Activated T-cell treated with anti-CD3 and anti-CD28 coated beads, Interleukin-2, amount 50 U/mL, for 72 hours (primary cell): ENCODE measurements around the gene H6PD. TPM values are rescaled to one million over a fixed set of nuclear protein-coding genes. Genes with fewer than 3 reads are reported as not detected.

Source experiments
- ATAC-seq, 2 donors: fragments of 150-1000 bp; cut with Tn5 transposase; replicated peaks in 1 of 2; 2 replicates each; pipeline ENCODE4 v1.10.0; 2021; ENCODE audit warnings: moderate library complexity in 2 of 2, mild to moderate bottlenecking in 1 of 2
- DNase-seq, 2 donors: peaks; one replicate each; pipeline ENCODE4 v3.0.0; 2021 to 2022; ENCODE audit warnings: mixed read lengths in 1 of 2
- H3K27ac Mint-ChIP-seq: one replicate; pipeline ENCODE4 v1.8.0; 2022; ENCODE audit warnings: mild to moderate bottlenecking, moderate library complexity, mixed read lengths
- H3K27me3 Mint-ChIP-seq: one replicate; pipeline ENCODE4 v1.8.0; 2022; ENCODE audit warnings: low read depth, mixed read lengths
- H3K36me3 Mint-ChIP-seq, 2 donors: one replicate each; pipeline ENCODE4 v1.8.0; 2022; ENCODE audit warnings: mixed read lengths in 2 of 2, mild to moderate bottlenecking in 1 of 2; ENCODE audit not compliant: insufficient read depth in 2 of 2
- H3K4me1 Mint-ChIP-seq: one replicate; pipeline ENCODE4 v1.8.0; 2022; ENCODE audit warnings: low read depth, mixed read lengths
- H3K4me3 Mint-ChIP-seq, 2 donors: one replicate each; pipeline ENCODE4 v1.8.0; 2022; ENCODE audit warnings: mild to moderate bottlenecking in 2 of 2, mixed read lengths in 2 of 2, moderate library complexity in 2 of 2
- H3K9me3 Mint-ChIP-seq, 2 donors: one replicate each; pipeline ENCODE4 v1.8.0; 2022; ENCODE audit warnings: mixed read lengths in 2 of 2
- total RNA-seq, 2 donors: library from RNA; stranded (reverse); gene quantifications; one replicate each; pipeline ENCODE4 v1.2.3, GENCODE V29; 2022

Gene H6PD
- total RNA-seq, 2 donors from 2014 or later = 20.2 to 21.0 TPM

GRCh38 chr1:9311029-9311428 is 76.5 kb downstream of the H6PD start:
- Mint-ChIP-seq H3K36me3 (no peaks in the 10 kb centered on the region), H3K9me3 (no peaks in the 10 kb centered on the region), H3K4me1 (peaks cover 38% of the 10 kb centered on the region), H3K27me3 (no peaks in the 10 kb centered on the region), H3K27ac (no peak overlapping the region), H3K4me3 (no peak overlapping the region)
- DNase-seq (no peak), ATAC-seq (no peak)

GRCh38 chr1:9311479-9311878 is 76.9 kb downstream of the H6PD start:
- Mint-ChIP-seq H3K36me3 (no peaks in the 10 kb centered on the region), H3K4me1 (peaks cover 38% of the 10 kb centered on the region), H3K27ac (no peak overlapping the region), H3K27me3 (no peaks in the 10 kb centered on the region), H3K9me3 (no peaks in the 10 kb centered on the region), H3K4me3 (no peak overlapping the region)
- DNase-seq = no peak
- no peak for ATAC-seq

DNA sequence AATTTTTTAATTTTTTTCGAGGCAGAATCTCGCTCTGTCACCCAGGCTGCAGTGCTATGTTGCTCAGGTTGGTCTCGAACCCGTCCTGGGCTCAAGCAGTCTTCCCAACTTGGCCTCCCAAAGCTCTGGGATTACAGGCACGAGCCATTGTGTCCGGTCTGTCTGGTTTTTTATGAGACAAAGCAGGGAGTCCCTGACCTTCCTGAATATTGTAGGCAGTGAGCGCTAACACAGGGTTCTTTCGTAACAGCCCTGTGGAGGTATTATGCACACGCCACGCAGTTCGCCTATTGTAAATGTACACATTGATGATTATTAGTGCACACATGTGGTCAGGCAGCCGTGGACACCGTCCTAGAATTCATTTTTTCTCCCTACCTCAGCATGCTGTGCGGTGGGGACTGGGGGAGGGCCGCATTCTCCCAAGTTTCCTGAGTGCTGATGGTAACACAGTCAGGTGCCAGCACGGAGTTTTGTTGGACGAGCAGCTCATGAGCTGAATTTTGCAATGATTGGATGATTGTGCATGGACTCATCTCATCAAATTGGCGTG is 77.7 kb downstream of the H6PD start:
- no peaks in the 10 kb centered on the region for H3K36me3 Mint-ChIP-seq
- DNase-seq (no peak), ATAC-seq (no peak)
- peaks cover 45% of the 10 kb centered on the region for H3K4me1 Mint-ChIP-seq
- H3K4me3 Mint-ChIP-seq = no peak overlapping the region
- H3K9me3 Mint-ChIP-seq = no peaks in the 10 kb centered on the region
- no peaks in the 10 kb centered on the region for H3K27me3 Mint-ChIP-seq
- H3K27ac Mint-ChIP-seq = no peak overlapping the region

DNA sequence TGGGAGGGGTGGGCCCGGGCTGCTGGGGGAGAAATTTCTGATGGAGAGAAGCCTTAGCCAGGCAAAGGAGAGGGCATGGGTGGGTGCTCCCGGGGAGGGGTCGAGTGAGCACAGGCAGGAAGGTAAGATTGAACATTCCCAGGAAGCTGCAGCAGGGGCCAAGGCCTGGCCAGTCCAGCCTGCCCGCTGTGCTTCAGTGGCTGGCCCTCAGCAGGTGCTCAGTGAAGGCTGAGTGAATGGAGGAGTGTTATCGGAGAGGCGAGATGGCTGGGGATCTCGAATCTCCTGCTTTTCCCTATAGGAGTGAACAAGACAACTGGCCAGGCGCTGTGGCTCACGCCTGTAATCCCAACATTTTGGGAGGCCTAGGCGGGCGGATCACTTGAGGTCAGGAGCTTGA is 79.0 kb downstream of the H6PD start:
- Mint-ChIP-seq H3K27me3 (no peaks in the 10 kb centered on the region), H3K27ac (no peak overlapping the region), H3K4me1 (peaks cover 58% of the 10 kb centered on the region), H3K9me3 (no peaks in the 10 kb centered on the region), H3K4me3 (no peak overlapping the region), H3K36me3 (no peaks in the 10 kb centered on the region)
- no peak for ATAC-seq
- no peak for DNase-seq

DNA sequence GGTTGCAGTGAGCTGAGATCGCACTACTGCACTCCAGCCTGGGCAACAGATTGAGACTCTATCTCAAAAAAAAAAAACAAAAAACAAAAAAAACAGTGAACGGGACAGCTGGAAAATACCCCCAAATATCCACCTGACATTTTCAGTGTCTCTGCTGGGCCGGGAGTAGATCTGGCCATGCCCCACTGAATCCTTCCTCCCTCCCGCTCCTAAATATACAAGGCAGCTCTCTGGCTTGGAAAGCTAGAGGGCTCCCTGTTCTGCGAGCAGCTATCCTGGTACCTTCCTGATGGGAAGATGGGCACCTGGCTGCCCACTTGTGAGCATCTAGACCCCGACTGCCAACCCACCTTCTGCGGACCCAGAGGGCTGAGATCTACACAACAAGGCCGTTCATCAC is 79.5 kb downstream of the H6PD start:
- peaks cover 53% of the 10 kb centered on the region for H3K4me1 Mint-ChIP-seq
- H3K4me3 Mint-ChIP-seq = peak overlapping the region in 1 of 2 donors; percentile 78
- peak overlapping the region; percentile 93 for H3K27ac Mint-ChIP-seq
- no peak for DNase-seq
- no peak for ATAC-seq
- H3K9me3 Mint-ChIP-seq = no peaks in the 10 kb centered on the region
- no peaks in the 10 kb centered on the region for H3K27me3 Mint-ChIP-seq
- H3K36me3 Mint-ChIP-seq = no peaks in the 10 kb centered on the region

DNA sequence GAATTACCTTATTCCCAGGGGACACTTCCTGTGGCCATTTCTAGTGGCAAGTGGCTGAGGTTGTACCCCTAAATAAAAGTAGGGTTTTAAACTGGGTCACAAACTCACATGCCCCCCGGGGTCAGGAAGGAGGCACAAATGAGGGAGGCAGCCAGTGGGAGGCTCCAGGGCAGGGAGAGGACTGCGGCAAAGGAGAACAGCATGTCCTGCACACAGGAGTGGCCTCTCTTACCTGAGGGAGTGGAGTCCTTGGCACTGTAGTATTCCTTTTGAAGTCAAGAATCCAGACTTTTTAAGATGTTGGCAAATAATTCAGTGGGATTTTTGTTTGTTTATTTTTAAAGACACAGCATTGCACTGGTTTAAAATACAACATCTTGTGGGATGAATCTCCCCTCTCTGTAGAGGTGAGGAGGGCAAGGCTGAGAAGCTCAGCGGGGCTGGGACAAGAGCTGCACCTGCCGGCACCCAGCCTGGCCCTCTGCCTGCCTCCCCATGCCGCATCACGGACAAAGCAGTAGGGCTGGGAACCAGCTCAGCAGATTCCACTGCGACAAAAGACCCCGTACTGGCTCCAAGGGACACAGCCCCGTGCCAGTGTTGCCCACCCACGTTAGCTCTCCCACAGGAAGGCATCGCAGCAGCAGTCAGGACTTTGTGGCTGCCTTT is 80.3 kb downstream of the H6PD start:
- H3K9me3 Mint-ChIP-seq = no peaks in the 10 kb centered on the region
- ATAC-seq = peak in 1 of 2 donors; percentile 3
- peak overlapping the region; percentile 93 for H3K27ac Mint-ChIP-seq
- H3K4me1 Mint-ChIP-seq = peaks cover 53% of the 10 kb centered on the region
- H3K4me3 Mint-ChIP-seq = peak overlapping the region; percentile 78 to 80
- no peaks in the 10 kb centered on the region for H3K27me3 Mint-ChIP-seq
- no peak for DNase-seq
- no peaks in the 10 kb centered on the region for H3K36me3 Mint-ChIP-seq

- Mint-ChIP-seq H3K27me3 (no peaks in the 10 kb centered on the region), H3K4me1 (peaks cover 54% of the 10 kb centered on the region), H3K36me3 (no peaks in the 10 kb centered on the region), H3K4me3 (peak overlapping the region; percentile 78 to 80), H3K9me3 (no peaks in the 10 kb centered on the region), H3K27ac (peak overlapping the region; percentile 93)
- DNase-seq = peak; percentile 77 to 86
- peak; percentile 85 to 88 for ATAC-seq
Observed at GRCh38 chr1:9315411-9316079, 81.0 kb downstream of the H6PD start.

GRCh38 chr1:9316080-9316444 is 81.5 kb downstream of the H6PD start:
- Mint-ChIP-seq H3K4me3 (peak overlapping the region; percentile 78 to 80), H3K27ac (no peak overlapping the region), H3K36me3 (no peaks in the 10 kb centered on the region), H3K27me3 (no peaks in the 10 kb centered on the region), H3K4me1 (peaks cover 59% of the 10 kb centered on the region), H3K9me3 (no peaks in the 10 kb centered on the region)
- ATAC-seq = peak; percentile 46 to 57
- peak; percentile 55 to 64 for DNase-seq

DNA sequence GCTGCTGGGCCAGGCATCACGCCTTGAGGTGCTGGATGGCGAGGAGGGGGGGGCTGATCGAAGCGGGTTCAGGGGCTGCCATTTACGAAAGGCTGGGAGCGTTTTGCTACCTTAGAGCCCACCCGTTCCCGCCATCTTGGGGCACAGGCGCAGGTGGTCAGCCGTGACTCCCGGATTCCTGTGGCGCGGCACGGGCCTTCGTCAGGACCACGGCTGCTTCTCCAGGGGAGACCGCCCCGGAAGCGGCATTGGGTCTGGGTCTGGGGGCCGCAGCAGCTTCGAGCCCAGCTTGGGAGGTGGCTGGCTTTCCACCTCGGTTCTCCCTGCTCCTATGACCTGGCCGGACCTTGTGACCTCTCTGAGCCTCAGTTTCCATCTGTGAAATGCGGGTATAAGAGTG is 81.9 kb downstream of the H6PD start:
- no peaks in the 10 kb centered on the region for H3K27me3 Mint-ChIP-seq
- peak overlapping the region; percentile 78 to 80 for H3K4me3 Mint-ChIP-seq
- peak overlapping the region; percentile 46 for H3K27ac Mint-ChIP-seq
- no peaks in the 10 kb centered on the region for H3K36me3 Mint-ChIP-seq
- peaks cover 63% of the 10 kb centered on the region for H3K4me1 Mint-ChIP-seq
- no peaks in the 10 kb centered on the region for H3K9me3 Mint-ChIP-seq
- ATAC-seq = no peak
- DNase-seq = no peak

GRCh38 chr1:9317072-9317471 is 82.5 kb downstream of the H6PD start:
- H3K27me3 Mint-ChIP-seq = no peaks in the 10 kb centered on the region
- DNase-seq (no peak), ATAC-seq (no peak)
- peak overlapping the region; percentile 46 for H3K27ac Mint-ChIP-seq
- peaks cover 65% of the 10 kb centered on the region for H3K4me1 Mint-ChIP-seq
- H3K36me3 Mint-ChIP-seq = no peaks in the 10 kb centered on the region
- peak overlapping the region; percentile 64 to 73 for H3K4me3 Mint-ChIP-seq
- no peaks in the 10 kb centered on the region for H3K9me3 Mint-ChIP-seq

GRCh38 chr1:9317591-9318417 is 83.2 kb downstream of the H6PD start:
- DNase-seq (peak; percentile 29 to 37), ATAC-seq (no peak)
- H3K27ac Mint-ChIP-seq = no peak overlapping the region
- H3K9me3 Mint-ChIP-seq = no peaks in the 10 kb centered on the region
- H3K4me1 Mint-ChIP-seq = peaks cover 65% of the 10 kb centered on the region
- H3K27me3 Mint-ChIP-seq = no peaks in the 10 kb centered on the region
- no peaks in the 10 kb centered on the region for H3K36me3 Mint-ChIP-seq
- H3K4me3 Mint-ChIP-seq = peak overlapping the region; percentile 58 to 73

DNA sequence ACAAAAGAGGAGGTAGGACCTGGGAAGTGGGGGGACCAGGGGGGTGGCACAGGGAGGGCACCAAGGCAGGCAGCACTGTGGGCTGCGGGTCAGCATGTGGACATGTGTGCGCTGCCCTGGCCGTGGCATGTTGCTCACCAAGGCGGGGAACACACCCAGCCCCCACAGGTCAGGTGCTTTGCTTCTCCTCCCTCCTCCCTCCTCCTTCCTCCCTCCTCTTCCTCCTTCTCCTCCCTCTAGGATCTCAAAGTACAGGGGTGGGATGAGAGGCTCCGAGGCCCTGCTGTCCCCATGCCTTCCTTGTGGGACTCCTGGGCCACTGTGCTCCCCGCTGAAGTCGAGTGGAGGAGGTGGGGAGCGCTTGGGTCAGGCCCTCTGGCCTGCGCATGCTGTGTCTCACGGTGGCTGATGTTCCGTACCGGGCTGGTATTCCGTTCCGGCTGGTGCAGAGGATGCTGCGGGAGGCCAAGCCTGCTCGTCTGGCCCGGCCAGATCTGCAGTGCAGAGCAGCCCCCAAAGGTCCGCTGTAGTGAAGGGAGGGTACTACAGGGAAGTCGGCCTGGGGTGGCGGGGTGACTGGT is 84.7 kb downstream of the H6PD start:
- no peak for ATAC-seq
- Mint-ChIP-seq H3K4me1 (peaks cover 54% of the 10 kb centered on the region), H3K27ac (no peak overlapping the region), H3K9me3 (no peaks in the 10 kb centered on the region), H3K4me3 (no peak overlapping the region), H3K36me3 (no peaks in the 10 kb centered on the region), H3K27me3 (no peaks in the 10 kb centered on the region)
- no peak for DNase-seq
